Thyroid gland (tissue), 4 donors: Measurements from ENCODE around the gene GCNA.

ENCODE experiments used
- CTCF ChIP-seq, 6 experiments: fragments of 200-600 bp in 3 of 6; fragments of 450-650 bp in 3 of 6; sonication (generic) in 3 of 6; IDR thresholded peaks; one replicate each; pipeline ENCODE4 v1.5.1; 2016 to 2019; ENCODE audit warnings: antibody characterized with exemption in 6 of 6, mild to moderate bottlenecking in 2 of 6, inconsistent platforms in 1 of 6, moderate library complexity in 1 of 6
- POLR2A ChIP-seq, 2 donors: fragments of 450-650 bp; IDR thresholded peaks; one replicate each; pipeline ENCODE4 v1.6.1; 2017; ENCODE audit warnings: antibody characterized with exemption in 2 of 2, mild to moderate bottlenecking in 2 of 2, moderate library complexity in 1 of 2

GRCh38 chrX:71640002-71640401, 61.8 kb downstream of the GCNA start:
- TF ChIP-seq CTCF (IDR thresholded peaks at IDR 0.05) (no peak), POLR2A (IDR thresholded peaks at IDR 0.05) (no peak)
